Nephron (organoid): ENCODE data around the gene IL36A.

Experiments
- H3K27ac Mint-ChIP-seq, 3 experiments: 2 replicates each; pipeline ENCODE4 v1.8.0; 2020; ENCODE audit warnings: mixed read lengths in 3 of 3, mild to moderate bottlenecking in 2 of 3, moderate library complexity in 1 of 3
- H3K27me3 Mint-ChIP-seq: 2 replicates; pipeline ENCODE4 v1.8.0; 2021; ENCODE audit warnings: low read depth, mild to moderate bottlenecking, moderate library complexity, mixed read lengths
- H3K36me3 Mint-ChIP-seq: 2 replicates; pipeline ENCODE4 v1.8.0; 2020; ENCODE audit warnings: low read depth, mixed read lengths
- H3K4me1 Mint-ChIP-seq: 2 replicates; pipeline ENCODE4 v1.8.0; 2020; ENCODE audit warnings: mixed read lengths
- H3K4me3 Mint-ChIP-seq, 3 experiments: 2 replicates each; pipeline ENCODE4 v1.8.0; 2020; ENCODE audit warnings: mild to moderate bottlenecking in 3 of 3, mixed read lengths in 3 of 3, moderate library complexity in 2 of 3
- H3K9me3 Mint-ChIP-seq: 2 replicates; pipeline ENCODE4 v1.8.0; 2020; ENCODE audit warnings: mixed read lengths
- CTCF ChIP-seq, 3 experiments: fragments of 200-600 bp; sonication (generic); IDR thresholded peaks; one replicate each; pipeline ENCODE4 v1.5.0; 2021; ENCODE audit warnings: antibody characterized with exemption in 3 of 3; ENCODE audit not compliant: unreplicated experiment in 3 of 3

IL36A gene

GRCh38 chr2:113039158-113039557 is 33.9 kb downstream of the IL36A start:
- Mint-ChIP-seq H3K27ac (no peak overlapping the region), H3K36me3 (no peaks in the 10 kb centered on the region), H3K9me3 (no peaks in the 10 kb centered on the region), H3K4me1 (no peaks in the 10 kb centered on the region), H3K27me3 (peaks cover 41% of the 10 kb centered on the region), H3K4me3 (no peak overlapping the region)
- no peak for TF ChIP-seq CTCF (IDR thresholded peaks at IDR 0.05; ENCODE audit: unreplicated experiment in 3 of 3)

- Mint-ChIP-seq H3K4me1 (no peaks in the 10 kb centered on the region), H3K27me3 (peaks cover 38% of the 10 kb centered on the region), H3K27ac (no peak overlapping the region), H3K36me3 (no peaks in the 10 kb centered on the region), H3K4me3 (no peak overlapping the region), H3K9me3 (no peaks in the 10 kb centered on the region)
- no peak for TF ChIP-seq CTCF (IDR thresholded peaks at IDR 0.05; ENCODE audit: unreplicated experiment in 3 of 3)
These were observed 34.5 kb downstream of the IL36A start for GRCh38 chr2:113039719-113040118.

GRCh38 chr2:113041871-113042270 is 36.6 kb downstream of the IL36A start:
- H3K27me3 Mint-ChIP-seq: peaks cover 35% of the 10 kb centered on the region
- no peaks in the 10 kb centered on the region for H3K36me3 Mint-ChIP-seq
- no peak overlapping the region for H3K4me3 Mint-ChIP-seq
- no peaks in the 10 kb centered on the region for H3K4me1 Mint-ChIP-seq
- H3K27ac Mint-ChIP-seq: no peak overlapping the region
- peaks cover 10% of the 10 kb centered on the region for H3K9me3 Mint-ChIP-seq
- no peak for TF ChIP-seq CTCF (IDR thresholded peaks at IDR 0.05; ENCODE audit: unreplicated experiment in 3 of 3)

DNA sequence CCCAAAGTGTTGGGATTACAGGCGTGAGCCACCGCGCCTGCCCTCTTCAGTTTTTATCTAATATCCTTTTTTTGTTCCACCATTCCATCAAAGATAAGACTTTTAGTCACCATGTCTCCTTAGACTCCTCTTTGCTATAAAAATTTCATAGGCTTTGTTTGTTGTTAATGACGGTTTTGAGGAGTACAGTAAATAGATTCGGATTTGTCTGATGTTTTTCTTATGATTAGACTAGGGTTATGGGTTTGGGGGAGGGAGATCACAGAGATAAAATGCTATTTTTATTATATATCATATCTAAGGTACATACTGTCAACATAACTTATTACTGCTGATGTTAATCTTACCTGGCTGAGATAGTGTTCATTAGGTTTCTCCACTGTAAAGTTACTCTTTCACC is 41.2 kb downstream of the IL36A start:
- Mint-ChIP-seq H3K4me1 (no peaks in the 10 kb centered on the region), H3K36me3 (no peaks in the 10 kb centered on the region), H3K9me3 (peaks cover 19% of the 10 kb centered on the region), H3K4me3 (no peak overlapping the region), H3K27me3 (peaks cover 19% of the 10 kb centered on the region), H3K27ac (no peak overlapping the region)
- TF ChIP-seq CTCF (IDR thresholded peaks at IDR 0.05; ENCODE audit: unreplicated experiment in 3 of 3): no peak

- Mint-ChIP-seq H3K9me3 (peaks cover 41% of the 10 kb centered on the region), H3K27me3 (peaks cover 22% of the 10 kb centered on the region), H3K36me3 (no peaks in the 10 kb centered on the region), H3K27ac (no peak overlapping the region), H3K4me1 (no peaks in the 10 kb centered on the region), H3K4me3 (no peak overlapping the region)
- TF ChIP-seq CTCF (IDR thresholded peaks at IDR 0.05; ENCODE audit: unreplicated experiment in 3 of 3): no peak
These were observed 45.9 kb downstream of the IL36A start for GRCh38 chr2:113050921-113051895.
